GM19193 (cell line): ENCODE data around the gene TM4SF1.

Experiments
- POLR2A ChIP-seq: IDR thresholded peaks from 4 replicates; pipeline ENCODE4 v1.6.1; 2011; ENCODE audit not compliant: insufficient read depth, insufficient read length; ENCODE audit errors: extremely low read depth

Gene TM4SF1

DNA sequence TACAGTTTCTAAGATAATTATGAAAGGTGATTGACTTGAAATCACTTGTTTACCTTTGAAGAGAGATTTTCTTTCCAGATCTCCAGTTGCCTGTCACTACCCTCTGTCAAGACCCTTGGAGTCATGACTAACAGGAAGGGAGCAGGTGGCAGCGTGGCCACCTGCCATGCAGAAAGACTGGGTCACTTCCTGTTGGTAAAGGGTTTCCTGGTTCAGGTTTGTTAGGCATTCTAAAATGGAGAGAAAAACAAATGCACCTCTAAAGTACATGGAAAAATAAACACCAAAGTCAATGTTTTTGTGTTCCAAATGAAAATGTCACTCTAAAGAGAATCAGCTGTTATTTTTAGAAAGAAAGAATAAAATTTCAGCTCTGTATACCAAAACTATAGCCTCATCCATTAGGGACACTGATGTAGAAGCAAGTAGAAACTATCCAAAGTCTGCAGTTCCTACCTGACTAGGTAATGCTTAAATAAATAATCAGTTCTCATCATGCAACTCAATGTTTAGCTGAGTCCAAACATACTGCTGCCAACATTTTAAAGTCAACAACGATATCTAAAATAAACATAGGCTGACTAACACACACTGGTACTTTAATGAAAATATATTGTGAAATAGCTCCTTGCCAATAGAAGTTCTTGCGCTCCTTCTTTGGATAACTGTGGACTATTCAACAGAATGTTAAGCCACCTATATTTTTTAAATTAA lies 23.9 kb upstream of the TM4SF1 start:
- no peak for TF ChIP-seq POLR2A

DNA sequence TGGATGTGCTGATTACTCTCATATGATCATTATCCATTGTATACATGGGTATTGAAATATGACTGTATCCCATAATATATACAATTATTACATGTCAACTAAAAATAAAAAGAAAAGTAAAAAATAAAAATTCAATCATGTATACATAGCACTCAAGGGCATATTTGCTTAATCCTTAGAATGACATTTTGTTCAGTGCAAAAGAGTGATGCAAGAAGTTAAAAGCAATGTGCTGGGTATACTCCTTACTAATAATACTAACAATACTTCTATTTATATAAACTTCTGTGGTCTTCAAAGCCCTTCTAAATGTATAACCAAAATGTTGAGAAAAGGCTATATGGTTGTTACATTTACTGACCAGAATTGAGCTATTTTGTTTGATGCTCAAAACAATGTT lies 23.2 kb upstream of the TM4SF1 start:
- TF ChIP-seq POLR2A: no peak

DNA sequence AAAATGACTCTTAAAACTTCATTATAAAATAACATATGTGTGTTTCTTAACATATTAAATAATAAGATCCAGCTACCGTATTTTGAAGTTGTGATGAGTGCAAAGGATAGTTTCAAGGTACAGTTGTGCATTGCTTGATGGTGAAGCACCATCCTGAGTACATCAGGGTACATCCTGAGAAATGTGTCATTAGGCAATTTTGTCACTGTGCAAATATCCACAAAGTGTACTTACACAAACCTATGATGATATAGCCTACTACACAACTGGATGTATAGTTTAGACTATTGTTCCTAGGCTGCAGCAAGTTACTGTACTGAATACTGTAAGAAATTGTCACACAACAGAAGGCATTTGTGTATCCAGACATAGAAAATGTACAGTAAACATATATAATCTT lies 20.8 kb upstream of the TM4SF1 start:
- TF ChIP-seq POLR2A: no peak

DNA sequence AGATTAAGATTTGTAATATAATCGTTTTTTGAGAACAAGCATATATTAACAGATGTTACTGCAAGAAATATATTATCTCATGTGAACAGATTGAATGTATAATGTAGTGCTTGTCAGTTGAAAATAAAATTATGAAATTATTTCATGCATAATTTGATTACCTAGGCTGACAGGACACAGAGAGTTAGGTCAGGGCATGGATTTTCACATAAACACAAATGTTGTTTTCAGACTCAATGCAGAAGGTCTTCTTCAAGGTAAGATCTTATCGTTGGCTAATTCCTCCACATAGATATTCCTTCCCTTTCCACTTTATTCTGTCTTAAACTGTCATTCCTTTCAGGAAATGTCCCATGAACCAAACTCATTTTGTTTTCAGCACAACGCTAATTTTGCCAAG lies 20.1 kb upstream of the TM4SF1 start:
- no peak for TF ChIP-seq POLR2A

DNA sequence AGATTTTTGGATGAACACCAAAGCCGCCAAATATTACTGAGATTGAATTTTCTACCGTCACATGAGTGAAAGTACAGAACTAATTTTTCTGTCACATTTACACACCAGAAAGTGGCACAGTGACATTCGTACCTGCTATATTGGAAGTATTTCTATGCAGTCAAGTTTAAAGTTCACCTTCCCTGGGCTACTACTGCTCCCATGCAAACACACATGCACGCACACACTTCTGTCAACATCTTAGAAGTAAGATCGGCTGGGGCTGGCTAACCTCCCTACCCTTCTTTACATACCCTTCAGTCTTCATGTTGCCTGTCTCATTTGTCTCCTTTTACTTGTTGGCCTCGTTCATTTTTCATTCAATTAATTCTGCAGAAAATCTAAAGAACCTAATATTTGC lies 19.0 kb upstream of the TM4SF1 start:
- no peak for TF ChIP-seq POLR2A

DNA sequence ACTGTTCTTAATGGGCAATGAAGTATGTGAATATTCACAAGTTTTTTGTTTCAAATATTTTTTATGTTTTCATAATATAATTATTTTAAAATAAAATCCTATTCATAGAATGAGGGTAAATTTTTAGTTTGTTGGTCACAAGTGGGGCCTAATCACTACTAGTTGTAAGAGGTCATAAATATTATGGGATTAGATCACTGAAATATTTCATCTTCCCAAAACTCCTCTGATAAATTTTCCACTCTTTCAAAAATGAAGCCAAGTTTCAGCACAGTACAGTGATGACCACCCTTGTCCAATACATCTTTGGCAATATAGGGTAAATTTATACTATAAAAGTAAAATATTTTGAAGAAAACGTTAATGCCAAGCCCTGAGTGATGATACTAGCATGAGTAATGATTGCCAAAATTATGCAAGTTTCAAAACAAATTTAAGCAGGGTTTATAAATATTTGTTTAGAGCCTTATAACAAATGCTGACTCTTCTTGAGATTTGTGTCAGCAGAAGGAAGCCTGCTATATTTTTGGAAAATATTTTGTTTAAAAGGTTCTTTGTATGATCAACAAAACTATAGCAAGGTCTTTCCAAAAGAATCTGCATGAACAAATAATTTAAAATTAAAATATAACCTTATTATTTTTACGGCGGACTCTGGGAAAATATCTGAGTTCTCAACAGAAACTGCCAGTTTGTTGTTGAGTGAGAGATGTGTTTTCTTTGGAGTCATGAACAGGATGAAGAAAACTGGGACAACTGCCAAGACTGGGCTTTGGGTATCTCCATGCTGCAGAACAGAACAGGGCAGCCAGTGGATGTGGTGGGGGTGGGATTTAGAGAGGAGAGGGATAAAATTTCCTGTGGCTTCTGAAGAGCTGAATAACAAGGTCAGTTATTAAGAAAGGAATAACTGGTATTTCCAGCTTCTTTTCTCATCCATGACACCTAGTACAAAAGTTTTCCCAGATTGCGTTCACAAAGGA lies 17.9 kb upstream of the TM4SF1 start:
- TF ChIP-seq POLR2A: no peak

DNA sequence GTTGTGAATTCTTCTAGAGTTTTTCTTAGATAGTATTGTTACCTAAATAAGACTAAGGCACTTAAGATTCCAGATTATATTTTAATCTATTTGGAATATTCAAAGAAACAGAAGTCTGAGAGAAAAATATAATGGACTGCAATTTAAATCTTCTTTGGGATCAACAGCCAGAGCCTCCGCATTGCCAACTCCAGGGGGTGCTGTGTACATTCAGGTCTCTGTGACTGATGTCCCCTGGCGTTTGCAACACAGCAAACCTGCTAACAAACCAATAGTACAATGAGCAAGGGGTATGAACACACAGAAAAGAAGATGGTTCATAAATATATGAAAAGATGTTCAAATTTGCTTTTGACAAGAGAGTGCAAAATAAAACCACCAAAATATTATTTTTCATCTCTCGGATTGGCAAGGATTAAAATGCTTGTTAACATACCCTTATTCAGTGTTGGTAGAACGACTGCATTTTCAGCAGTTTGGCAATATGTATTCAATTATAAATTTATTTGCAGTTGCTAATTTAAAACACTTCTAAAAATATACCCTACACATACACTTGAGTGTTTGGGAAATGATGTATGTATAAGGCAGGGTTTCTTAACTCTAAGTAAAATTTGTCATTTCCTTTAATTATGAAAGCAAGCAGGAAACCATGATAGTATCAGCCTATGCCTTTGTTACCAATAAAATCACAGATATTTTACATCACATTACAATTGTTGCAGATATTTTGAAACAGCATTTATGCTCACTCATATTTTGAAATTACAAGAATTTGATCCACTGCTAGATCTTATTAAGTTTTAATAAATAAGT lies 16.1 kb upstream of the TM4SF1 start:
- no peak for TF ChIP-seq POLR2A

DNA sequence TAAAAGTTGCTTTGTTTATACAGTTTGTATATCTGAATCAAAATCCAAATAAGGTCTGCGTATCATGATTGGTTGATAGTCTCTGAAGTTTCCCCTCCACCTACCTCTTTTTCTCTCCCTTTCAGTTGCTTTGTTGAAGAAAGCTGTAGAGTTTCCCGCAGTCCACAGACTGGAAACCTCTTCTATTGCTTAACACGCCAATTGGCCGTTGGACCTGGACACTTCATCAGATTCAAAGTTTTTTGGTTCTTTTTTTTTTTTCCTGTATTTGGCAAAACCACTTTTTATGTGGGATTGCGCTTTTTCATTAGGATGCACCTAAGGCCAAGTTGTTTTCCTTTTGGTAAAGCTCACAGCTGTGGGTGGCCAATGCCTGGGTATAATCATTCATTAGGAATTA lies 14.5 kb upstream of the TM4SF1 start:
- TF ChIP-seq POLR2A: no peak

DNA sequence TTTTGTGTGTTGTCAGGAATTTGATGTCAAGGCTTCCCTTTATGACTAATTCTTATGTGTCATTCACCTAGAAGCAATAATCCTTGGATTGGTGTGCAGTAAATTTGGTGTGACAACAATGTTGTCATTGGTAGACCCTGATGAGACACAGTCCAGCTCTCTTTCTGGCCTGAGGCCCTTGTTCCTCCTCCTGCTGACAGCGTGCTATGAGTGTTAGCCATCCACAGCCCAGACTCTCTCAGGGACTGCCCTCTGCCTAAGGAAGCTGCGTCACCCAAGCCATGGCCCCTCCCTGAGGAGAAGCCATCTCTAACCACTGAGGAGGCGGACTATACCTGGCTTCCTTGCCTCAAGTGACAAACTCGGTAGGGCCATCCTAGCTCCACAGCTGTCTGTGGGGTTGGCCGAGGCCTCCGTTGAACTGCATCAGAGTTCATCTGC lies 13.3 kb upstream of the TM4SF1 start:
- TF ChIP-seq POLR2A: no peak

DNA sequence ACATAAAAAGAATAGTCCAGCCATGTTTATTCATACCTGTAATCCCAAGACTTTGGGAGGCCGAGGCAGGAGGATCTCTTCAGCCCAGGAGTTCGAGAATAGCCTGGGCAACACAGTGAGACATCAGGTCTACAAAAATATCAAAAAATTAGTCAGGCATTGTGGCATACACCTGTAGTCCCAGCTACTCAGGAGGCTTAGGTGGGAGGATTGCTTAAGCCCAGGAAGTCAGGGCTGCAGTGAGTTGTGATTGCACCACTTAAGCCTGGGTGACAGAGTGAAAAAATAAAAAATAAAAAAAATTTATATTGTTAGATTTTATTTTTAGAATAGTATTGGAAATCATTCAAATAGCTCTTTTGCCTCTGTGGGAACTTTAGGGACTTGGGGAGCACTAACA lies 12.8 kb upstream of the TM4SF1 start:
- TF ChIP-seq POLR2A: no peak

DNA sequence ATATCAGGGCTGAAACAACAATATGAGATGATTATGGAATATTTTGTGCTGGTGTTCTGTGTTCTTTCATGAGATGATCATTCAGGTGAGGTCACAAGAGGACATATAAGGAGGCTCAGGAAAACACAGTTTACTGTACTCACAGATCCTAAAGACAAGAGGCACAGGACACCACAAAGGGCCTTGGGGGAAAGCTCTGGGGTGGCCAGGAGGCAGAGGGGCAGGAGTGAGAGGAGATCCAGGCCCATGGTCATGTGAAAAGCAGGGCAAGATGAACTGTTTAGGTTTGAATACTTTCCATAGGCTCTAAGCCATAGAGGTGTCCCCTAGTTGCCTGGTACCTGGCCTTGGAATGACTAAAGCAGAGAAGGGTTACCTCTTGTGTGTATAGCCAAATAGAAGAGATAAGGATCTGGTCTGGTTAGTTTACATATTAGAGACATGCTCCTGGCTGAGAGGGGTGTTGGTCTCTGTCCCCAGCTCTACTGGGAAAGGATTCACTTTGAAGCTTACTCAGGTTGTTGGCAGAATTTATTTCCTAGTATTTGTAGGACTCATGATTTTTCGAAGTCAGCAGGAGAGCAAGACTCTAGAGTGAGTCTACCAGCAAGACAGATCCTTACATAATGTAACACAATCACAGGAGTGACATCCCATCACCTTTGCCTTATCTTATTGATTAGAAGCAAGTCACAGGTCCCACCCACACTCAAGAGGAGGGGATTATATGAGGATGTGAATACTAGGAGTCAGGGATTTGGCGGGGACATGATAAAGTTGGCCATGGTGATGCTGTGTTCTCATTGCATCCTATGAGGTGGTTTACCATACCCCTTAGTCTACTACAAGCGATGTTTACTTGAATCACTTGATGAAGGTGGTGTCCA lies 11.3 kb upstream of the TM4SF1 start:
- TF ChIP-seq POLR2A: no peak

DNA sequence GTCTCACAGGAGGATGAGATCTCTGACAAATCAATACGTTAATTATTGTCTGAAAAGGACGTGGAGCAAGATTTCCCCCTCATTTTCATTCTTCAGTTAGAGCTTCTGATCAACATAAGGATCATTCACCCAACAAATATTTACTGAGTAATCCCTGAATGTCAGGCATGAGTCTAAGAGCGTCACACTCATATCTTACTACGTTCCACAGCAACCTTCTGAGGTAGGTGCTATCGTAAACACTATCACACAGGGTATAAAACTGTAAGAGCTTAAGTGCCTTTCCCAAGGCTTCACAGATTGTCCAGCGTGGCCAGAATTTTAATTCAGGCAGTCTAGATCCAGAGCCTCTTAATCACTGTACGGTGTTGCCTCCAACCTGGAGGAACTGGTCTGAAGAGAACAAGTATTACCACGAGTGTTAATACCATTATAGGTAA lies 10.6 kb upstream of the TM4SF1 start:
- no peak for TF ChIP-seq POLR2A

DNA sequence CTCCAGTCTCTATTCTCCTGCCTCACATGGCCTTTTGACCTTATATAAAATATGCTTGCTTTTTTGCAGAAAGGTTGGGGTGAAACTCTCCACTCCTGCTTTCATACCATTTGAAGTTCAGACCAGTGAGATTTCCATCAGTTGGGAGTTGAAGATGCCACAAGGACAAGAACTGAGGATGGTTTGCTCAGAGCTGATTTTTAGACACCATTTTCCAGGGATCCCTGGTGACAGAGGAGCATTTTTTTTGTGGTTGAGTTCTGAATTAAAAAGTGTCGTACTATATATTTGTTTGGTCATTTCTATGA lies 8.8 kb upstream of the TM4SF1 start:
- no peak for TF ChIP-seq POLR2A

DNA sequence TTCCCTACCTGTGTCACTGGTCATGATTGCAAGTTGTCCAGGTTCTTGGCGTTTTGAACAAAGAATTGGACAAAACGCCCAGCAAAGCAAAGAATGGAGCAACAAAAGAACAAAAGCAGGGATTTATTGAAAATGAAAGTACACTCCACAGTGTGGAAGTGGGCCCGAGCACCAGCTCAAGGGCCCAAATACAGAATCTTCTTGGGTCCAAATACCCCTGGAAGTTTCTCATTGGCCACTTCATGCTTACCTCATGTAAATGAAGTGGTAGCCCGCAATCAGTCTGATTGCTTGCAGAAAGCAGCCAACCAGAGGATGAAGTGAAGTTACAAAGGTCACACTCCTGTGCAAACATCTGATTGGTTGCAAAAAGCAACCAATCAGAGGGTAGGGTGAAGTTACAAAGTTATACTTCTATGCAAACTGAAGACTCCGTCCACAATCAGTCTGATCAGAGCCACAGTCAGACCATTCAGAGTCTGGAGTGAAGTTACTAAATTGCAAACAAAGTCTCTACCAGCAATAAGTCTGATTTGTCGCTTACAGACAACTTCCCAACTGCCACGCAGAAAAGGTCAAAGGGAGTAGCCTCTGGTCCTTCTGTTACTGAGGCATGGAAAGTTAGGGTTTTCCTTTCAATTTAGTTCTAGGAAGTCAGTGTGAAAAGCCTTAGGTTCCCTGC lies 8.3 kb upstream of the TM4SF1 start:
- TF ChIP-seq POLR2A: no peak
